Stimulated activated CD8-positive, alpha-beta memory T cell treated with anti-CD3 and anti-CD28 coated beads, Interleukin-4, amount 100 ng/mL, for 48 hours (primary cell): ENCODE results near the gene HS6ST3.

Source experiments
- DNase-seq: peaks from one replicate; pipeline ENCODE4 v3.0.0-alpha.2; 2020

Gene HS6ST3

GRCh38 chr13:96806746-96807145 is 716.8 kb downstream of the HS6ST3 start:
- DNase-seq, result no peak

DNA sequence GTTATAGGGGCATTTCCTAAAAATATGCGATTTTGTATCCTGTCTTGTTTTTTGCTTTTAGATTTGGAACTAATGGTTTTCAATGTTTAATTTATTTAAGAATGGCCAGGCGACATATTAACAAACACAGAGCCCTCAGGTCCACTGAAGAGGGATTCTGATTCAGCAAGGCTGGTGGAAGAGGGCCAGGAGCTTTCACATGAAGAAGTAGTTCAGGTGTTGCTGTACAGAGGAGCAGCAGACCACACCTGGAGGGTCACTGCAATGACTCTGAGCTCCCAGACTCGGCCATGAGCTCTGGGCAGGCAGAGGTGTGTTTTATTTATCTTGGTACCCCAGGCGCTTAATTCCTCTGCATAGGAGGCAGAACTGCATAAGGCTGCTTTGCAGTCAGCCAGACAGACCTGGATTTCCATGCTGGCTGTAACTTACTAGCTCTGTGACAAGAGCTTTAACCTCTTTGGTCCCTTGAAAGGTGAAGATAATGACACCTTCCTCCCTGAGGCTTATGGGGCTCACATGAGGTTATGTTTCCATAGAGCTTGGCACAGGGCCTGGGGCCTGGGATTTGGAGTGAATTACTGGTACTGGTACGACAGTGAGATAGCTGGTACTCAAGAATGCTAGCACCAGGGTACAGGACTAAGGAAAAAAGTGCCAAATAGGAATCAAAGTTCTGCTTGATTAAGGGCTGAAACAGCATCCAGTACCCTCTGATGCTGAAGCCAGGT is 719.6 kb downstream of the HS6ST3 start:
- DNase-seq, result no peak

DNA sequence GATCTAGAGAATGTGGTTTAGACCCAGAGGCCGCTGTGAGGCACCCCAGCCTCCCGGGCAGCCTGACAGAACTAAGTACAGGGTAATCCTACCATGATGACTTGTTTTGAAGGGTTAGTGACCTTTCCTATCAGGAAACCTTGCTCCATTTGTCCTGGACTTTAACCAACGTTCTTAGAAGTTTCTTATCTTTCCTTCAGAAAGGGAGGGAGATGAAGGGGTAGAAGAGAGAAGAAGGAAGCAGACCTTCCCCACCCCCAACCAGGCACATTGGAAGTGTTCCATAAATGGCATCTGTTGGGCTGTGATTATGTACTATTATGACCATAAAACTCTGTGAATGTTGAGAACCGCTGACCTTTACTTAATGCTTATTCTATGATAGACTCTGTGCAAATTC is 720.2 kb downstream of the HS6ST3 start:
- DNase-seq, result no peak

GRCh38 chr13:96811049-96811448 is 721.1 kb downstream of the HS6ST3 start:
- DNase-seq, result no peak

GRCh38 chr13:96816261-96816660 is 726.4 kb downstream of the HS6ST3 start:
- DNase-seq, result no peak

DNA sequence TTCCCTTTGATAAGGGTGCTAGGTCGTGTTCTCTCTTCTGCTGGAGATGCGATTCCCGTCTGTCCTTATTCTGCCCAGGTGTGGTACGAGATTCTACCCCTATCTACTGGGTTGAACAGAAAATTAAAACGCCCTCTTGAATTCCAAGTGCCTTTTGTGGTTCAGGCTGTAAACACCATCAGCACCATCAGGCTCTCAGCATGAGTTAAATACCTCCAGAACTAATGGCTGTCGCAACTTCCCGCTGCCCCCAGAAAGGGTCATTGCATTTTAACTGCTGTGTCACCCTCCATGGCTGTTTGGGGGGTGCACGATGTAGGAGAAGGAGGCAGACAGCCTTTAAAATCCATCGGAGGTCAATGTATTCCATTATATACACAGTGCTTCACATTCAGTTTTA is 727.0 kb downstream of the HS6ST3 start:
- no peak for DNase-seq

GRCh38 chr13:96817336-96817941 is 727.5 kb downstream of the HS6ST3 start:
- DNase-seq, result no peak

GRCh38 chr13:96819375-96819774 is 729.5 kb downstream of the HS6ST3 start:
- DNase-seq, result no peak

GRCh38 chr13:96821381-96821780 is 731.5 kb downstream of the HS6ST3 start:
- DNase-seq, result no peak

- DNase-seq, result no peak
Measured at GRCh38 chr13:96821971-96822370, 732.1 kb downstream of the HS6ST3 start.

DNA sequence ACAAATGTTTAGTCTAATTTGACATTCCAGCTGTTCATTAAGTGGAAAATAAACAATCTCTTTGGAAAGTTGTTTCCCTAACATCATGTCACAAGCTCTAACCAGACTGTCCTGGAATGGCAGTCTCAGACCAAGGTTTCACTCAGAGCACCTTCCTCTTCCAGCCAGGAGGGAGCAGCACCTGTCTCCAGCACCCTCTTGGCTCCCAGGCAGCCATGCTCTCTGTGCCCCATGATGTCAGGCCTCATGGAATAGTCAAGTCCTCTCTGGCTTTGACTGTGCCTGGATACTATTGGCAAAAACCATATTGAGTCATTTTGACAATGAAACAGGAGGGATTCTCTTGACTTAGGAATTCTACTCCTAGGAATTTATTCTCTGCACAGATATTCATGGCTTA is 733.0 kb downstream of the HS6ST3 start:
- DNase-seq, result no peak

DNA sequence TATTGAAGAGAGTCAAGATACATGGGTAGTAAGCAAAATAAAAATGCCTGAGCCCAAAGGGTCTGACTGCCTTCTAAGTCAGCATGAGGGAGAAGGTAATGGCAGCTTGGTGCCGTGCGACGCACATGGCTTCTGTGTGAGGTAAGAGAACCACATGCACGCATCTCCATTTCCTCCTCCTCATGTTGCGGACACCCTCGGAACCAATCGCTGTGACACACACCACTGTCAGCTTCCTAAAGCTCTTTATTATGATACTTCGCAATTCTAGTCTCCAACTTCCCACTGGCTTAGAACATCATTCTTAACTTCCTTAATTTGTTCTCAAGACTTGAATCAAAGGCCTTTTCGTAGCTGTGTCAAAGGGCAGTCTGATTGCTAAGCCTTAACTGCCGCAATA is 734.2 kb downstream of the HS6ST3 start:
- DNase-seq, result no peak

DNA sequence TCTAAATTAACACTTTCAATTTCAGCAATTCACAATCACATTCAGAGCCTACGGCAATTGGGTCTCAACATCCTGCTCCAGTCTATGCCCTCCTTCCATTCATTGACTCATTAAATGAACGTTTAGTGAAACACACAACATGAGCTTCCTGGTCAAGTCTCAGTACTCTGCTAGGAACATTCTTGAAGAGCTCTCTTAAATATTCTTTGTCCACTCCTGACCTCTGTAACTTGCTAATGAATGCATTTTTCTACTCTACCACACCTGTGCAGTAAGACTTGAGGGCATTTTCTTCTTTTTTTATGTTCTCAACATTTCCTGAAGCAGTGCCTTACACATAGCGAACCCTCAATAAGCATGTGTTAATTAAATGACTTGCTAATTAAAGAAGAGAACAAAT is 735.7 kb downstream of the HS6ST3 start:
- DNase-seq, result no peak

DNA sequence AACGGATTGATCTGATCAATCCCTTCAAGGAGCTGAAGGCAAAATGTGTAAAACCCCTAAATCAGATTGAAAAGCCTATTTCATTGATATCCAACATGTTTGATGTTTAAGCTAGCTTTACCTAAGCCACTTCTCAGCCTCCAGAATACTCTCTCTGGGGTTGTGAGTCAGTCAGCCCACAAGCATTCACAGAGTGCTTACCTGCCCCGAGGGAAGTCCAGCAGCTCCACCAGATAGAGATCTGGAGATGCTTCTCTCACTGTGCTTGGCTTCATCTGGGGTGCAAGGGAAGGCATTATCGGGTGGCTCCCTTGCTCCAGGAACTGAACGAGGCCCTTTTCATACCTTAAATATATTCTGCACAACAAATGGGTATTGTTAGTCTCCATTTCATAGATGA is 744.7 kb downstream of the HS6ST3 start:
- no peak for DNase-seq

- no peak for DNase-seq
Measured at GRCh38 chr13:96835546-96835945, 745.6 kb downstream of the HS6ST3 start.

DNA sequence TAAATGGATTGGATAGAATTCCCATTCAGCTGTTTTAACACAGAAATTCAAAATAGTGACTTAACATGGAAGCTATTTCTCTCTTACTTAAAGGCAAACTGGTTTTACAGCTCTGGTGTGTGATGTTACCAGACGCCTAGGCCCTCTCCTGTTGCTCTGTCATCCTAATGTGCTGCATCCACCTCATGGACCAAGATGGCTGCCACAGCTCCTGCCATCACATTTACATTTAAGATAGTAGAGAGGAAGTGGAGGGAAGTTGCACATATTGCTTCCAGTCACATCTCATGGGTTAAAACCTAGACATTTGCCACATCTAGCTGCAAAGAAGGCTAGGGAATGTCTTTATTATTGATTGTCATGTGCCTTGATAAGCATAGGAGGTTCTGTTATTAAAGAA is 746.8 kb downstream of the HS6ST3 start:
- no peak for DNase-seq

- no peak for DNase-seq
Measured at GRCh38 chr13:96837809-96838208, 747.9 kb downstream of the HS6ST3 start.

GRCh38 chr13:96844195-96844594 is 754.3 kb downstream of the HS6ST3 start:
- DNase-seq, result no peak

DNA sequence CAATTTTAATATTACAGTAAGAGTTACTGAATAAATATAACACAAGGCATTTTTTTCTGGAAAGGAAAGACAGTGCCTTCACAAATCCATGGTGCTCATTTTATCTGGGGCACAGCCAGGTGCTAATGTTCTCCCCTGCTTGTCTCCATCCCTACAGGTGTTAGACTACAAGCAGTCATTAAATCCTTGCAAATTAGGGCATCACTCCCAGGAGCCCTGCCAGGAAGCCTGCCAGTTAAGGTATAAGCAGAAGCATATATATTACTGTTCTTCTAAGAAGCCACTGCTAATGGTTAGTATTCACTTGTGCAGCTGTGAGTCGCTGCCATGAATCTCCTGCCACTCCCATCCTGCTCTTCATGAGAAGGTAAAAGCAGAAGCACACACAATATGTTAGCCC is 754.7 kb downstream of the HS6ST3 start:
- DNase-seq, result no peak

GRCh38 chr13:96848286-96848685 is 758.4 kb downstream of the HS6ST3 start:
- no peak for DNase-seq

- no peak for DNase-seq
Measured at GRCh38 chr13:96849091-96849490, 759.2 kb downstream of the HS6ST3 start.

- no peak for DNase-seq
Measured at GRCh38 chr13:96850538-96851145, 760.7 kb downstream of the HS6ST3 start.

- DNase-seq, result no peak
Measured at GRCh38 chr13:96851856-96852445, 762.0 kb downstream of the HS6ST3 start.
